GM18511 (cell line): ENCODE results near the gene WDR93.

Experiments used
- ATAC-seq: cut with Tn5 transposase; IDR thresholded peaks from one replicate; pipeline ENCODE4 v1.9.1; 2021; ENCODE audit warnings: mild to moderate bottlenecking, moderate library complexity; ENCODE audit not compliant: unreplicated experiment

WDR93 gene

GRCh38 chr15:89662893-89663626 lies 27.6 kb upstream of the WDR93 start:
- no peak for ATAC-seq

GRCh38 chr15:89664441-89665350 lies 25.9 kb upstream of the WDR93 start:
- no peak for ATAC-seq

GRCh38 chr15:89665449-89666181 lies 25.0 kb upstream of the WDR93 start:
- ATAC-seq: peak; percentile 71

GRCh38 chr15:89666184-89666857 lies 24.3 kb upstream of the WDR93 start:
- peak; percentile 28 for ATAC-seq

GRCh38 chr15:89666858-89667705 lies 23.5 kb upstream of the WDR93 start:
- ATAC-seq: no peak

- no peak for ATAC-seq
These were observed 23.0 kb upstream of the WDR93 start for GRCh38 chr15:89667706-89667960.

GRCh38 chr15:89668171-89668570 lies 22.4 kb upstream of the WDR93 start:
- ATAC-seq: no peak

- no peak for ATAC-seq
These were observed 21.2 kb upstream of the WDR93 start for GRCh38 chr15:89669309-89669865.

GRCh38 chr15:89669941-89670340 lies 20.7 kb upstream of the WDR93 start:
- ATAC-seq: no peak

GRCh38 chr15:89670971-89671560 lies 19.5 kb upstream of the WDR93 start:
- ATAC-seq: no peak

- no peak for ATAC-seq
These were observed 18.9 kb upstream of the WDR93 start for GRCh38 chr15:89671687-89672086.

- no peak for ATAC-seq
These were observed 18.1 kb upstream of the WDR93 start for GRCh38 chr15:89672221-89673164.

GRCh38 chr15:89673165-89673512 lies 17.5 kb upstream of the WDR93 start:
- no peak for ATAC-seq

- ATAC-seq: no peak
These were observed 16.1 kb upstream of the WDR93 start for GRCh38 chr15:89674526-89674925.

- no peak for ATAC-seq
These were observed 15.0 kb upstream of the WDR93 start for GRCh38 chr15:89675606-89676005.

- ATAC-seq: no peak
These were observed 13.2 kb upstream of the WDR93 start for GRCh38 chr15:89677381-89677780.

- ATAC-seq: no peak
These were observed 11.4 kb upstream of the WDR93 start, which contains the start of gene PLIN1 for GRCh38 chr15:89679212-89679611. TSS of gene PLIN1 (minus strand) at chr15:89679367. CDS start at chr15:89677489, 1,878 bp downstream.

GRCh38 chr15:89680282-89680873 lies 10.2 kb upstream of the WDR93 start:
- no peak for ATAC-seq
